MM.1S (cell line): ENCODE measurements around the gene SNTN.

Source experiments
- CTCF ChIP-seq: fragments of 300-600 bp; sonication (generic); IDR thresholded peaks from 2 replicates; pipeline ENCODE4 v1.5.1; 2016; ENCODE audit warnings: antibody characterized with exemption, low read length, mixed read lengths
- EZH2 ChIP-seq: fragments of 300-600 bp; sonication (generic); optimal IDR thresholded peaks from 2 replicates; pipeline ENCODE3; 2017; ENCODE audit warnings: low read depth, mild to moderate bottlenecking, antibody characterized with exemption, low read length, mixed read lengths

GRCh38 chr3:63613561-63613960 lies 38.9 kb upstream of the SNTN start:
- TF ChIP-seq CTCF (no peak), EZH2 (no peak)
